Measurements from ENCODE around the gene ROM1.
"Not testable (repeated sequence)": the region's sequence is repeated elsewhere in the genome, so short reads cannot be mapped to it uniquely, and the experiment has no call there.

ROM1 gene

DNA sequence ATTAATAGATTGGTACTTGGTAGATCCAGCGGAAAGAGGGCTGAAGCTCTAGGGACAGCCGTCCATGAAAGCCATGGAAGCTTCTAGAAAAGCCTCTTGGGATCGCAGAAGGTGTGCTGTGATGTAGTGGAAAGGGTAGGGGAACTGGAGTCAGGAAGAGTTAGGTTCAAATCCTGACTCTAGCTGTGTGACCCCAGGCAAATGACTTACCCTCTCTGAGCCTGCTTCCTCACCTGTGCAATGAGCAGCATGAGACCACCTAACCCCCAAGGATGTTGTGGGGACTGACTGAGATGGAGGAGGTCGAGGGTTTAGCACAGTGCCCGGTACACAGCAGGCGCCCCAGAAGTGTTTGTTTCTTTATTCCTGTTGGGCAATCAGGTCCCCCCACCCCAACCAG is 2.7 kb upstream of the ROM1 start:
- peak overlapping the region; percentile 8 to 89 (median 74); a peak in 16 of 20 replicates for H3K4me3 ChIP-seq
- peaks cover 0 to 28% (median 0%) of the 10 kb centered on the region in 11 experiments; a peak in 3 of 22 replicates for H4K20me1 ChIP-seq
- H3K27me3 ChIP-seq = no peaks in the 10 kb centered on the region
- peak overlapping the region in 9 of 11 experiments; percentile 72 to 91 (median 84); a peak in 15 of 22 replicates for H3K27ac ChIP-seq
- peaks cover 14 to 66% (median 35%) of the 10 kb centered on the region in 11 experiments for H3K36me3 ChIP-seq
- no peaks in the 10 kb centered on the region for H3K9me3 ChIP-seq (replicated peaks in 1 of 11)
- no peak for TF ChIP-seq Cebpa-rat (IDR thresholded peaks at IDR 0.05)
- H3K9ac ChIP-seq = peak overlapping the region; percentile 84 to 94 (median 90)
- peaks cover 53 to 81% (median 58%) of the 10 kb centered on the region in 10 experiments for H3K4me1 ChIP-seq
- H3K4me2 ChIP-seq = peak overlapping the region; percentile 91 to 100 (median 98)

DNA sequence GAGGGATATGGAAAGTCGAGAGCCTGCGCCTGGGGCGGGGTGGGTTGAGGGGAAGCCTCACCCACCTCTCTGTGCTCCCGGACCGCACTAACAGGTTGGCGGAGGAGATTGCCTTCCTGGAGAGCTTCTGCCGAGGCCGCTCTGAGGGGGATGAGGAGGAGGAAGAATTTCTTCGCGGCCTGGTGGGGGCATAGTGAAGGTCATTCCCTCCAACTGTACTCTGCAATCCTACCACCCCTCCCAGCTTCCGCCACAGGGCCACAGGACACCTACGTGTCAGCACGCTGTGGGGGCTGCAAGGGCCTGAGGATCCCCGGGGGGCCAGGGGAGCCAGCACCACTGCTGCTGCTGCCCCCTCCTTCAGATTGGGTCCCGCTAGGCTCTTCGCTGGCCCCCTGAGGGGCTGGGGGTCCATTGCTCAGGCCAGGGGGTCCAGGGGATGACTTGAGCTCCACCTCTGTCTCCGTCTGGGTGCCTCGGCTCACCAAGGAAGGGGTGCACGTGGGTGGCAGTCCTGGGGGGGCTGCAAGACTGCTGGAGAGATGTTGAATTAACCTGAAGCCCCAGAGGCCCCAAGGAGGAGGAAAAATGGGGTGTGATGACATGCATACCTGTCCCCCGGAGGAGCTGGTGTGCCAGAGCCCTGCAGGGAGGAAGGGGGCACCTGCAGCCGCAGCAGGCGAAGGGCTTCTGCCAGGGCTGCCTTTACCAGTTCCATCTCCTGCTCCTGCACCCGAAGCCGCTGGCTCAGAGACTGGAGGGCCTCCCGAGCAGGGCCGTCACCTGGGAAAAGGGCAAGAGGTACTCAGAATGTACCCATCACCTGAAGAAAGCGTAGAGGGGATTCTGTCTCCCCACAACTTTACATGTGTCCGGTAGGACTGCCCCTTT is 2.0 kb upstream of the ROM1 start:
- peak overlapping the region; percentile 84 to 94 (median 90) for H3K9ac ChIP-seq
- H3K27ac ChIP-seq = peak overlapping the region; percentile 72 to 91 (median 83)

DNA sequence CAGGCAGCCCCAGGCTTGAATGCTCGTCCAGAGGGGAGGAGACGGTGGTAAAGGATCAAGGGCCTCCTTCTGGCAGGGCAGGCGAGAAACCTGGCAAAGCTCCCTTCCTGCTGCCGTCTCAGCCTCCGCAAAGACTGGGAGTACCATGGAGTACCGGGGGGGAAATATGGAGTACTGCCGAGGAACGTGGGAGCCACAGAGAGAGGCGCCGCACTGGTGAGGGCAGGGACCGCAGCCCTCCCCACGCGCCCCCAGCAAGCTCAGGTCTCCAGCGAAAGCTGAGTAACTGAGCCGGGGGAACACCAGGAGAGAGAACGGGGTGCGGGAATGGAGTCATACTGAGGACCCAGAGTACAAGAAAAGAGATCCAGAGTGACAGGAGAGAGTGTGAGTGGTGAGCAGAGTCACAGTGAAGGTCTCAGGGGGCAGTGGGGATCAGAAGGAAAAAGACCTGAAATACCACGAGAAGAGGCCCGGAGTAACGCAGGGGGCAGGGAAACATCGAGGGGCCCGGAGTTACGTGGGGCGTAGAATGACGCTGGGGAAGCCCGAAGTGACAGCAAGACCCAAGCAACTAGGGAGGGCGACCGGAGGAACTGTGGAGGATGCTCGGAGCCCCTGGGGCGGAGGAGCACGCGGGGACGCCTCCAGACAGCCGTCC is 1.2 kb upstream of the ROM1 start:
- peaks cover 51 to 73% (median 55%) of the 10 kb centered on the region in 10 experiments for H3K4me1 ChIP-seq
- H3K9ac ChIP-seq = peak overlapping the region; percentile 84 to 94 (median 90)
- H3K36me3 ChIP-seq = peaks cover 10 to 66% (median 29%) of the 10 kb centered on the region in 11 experiments
- H4K20me1 ChIP-seq = peaks cover 0 to 21% (median 0%) of the 10 kb centered on the region in 11 experiments; a peak in 2 of 22 replicates
- TF ChIP-seq Cebpa-rat (IDR thresholded peaks at IDR 0.05) = no peak
- no peaks in the 10 kb centered on the region for H3K9me3 ChIP-seq (replicated peaks in 1 of 11)
- peak overlapping the region; percentile 72 to 91 (median 83) for H3K27ac ChIP-seq
- no peaks in the 10 kb centered on the region for H3K27me3 ChIP-seq
- peak overlapping the region; percentile 69 to 89 (median 74) for H3K4me3 ChIP-seq
- peak overlapping the region; percentile 91 to 100 (median 98) for H3K4me2 ChIP-seq

More for the DNA sequence above, 2.0 kb upstream of the ROM1 start:
- H3K4me3 ChIP-seq = peak overlapping the region; percentile 69 to 89 (median 74)
- no peak for TF ChIP-seq Cebpa-rat (IDR thresholded peaks at IDR 0.05)
- no peaks in the 10 kb centered on the region for H3K27me3 ChIP-seq
- peaks cover 8 to 66% (median 29%) of the 10 kb centered on the region in 11 experiments; a peak in 21 of 22 replicates for H3K36me3 ChIP-seq
- peaks cover 0 to 22% (median 0%) of the 10 kb centered on the region in 11 experiments; a peak in 3 of 22 replicates for H4K20me1 ChIP-seq
- H3K9me3 ChIP-seq (replicated peaks in 1 of 11) = no peaks in the 10 kb centered on the region
- peaks cover 51 to 79% (median 56%) of the 10 kb centered on the region in 10 experiments for H3K4me1 ChIP-seq
- H3K4me2 ChIP-seq = peak overlapping the region; percentile 91 to 100 (median 98)

DNA sequence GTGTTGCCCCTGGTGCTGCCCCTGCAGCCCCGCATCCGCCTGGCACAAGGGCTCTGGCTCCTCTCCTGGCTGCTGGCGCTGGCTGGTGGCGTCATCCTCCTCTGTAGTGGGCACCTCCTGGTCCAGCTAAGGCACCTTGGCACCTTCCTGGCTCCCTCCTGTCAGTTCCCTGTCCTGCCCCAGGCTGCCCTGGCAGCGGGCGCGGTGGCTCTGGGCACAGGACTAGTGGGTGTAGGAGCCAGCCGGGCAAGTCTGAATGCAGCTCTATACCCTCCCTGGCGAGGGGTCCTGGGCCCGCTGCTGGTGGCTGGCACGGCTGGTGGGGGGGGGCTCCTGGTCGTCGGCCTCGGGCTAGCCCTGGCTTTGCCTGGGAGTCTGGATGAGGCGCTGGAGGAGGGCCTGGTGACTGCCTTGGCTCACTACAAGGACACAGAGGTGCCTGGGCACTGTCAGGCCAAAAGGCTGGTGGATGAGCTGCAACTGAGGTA is 278 bp downstream of the ROM1 start:
- H3K4me2 ChIP-seq = peak overlapping the region in 7 of 11 experiments; percentile 31 to 100 (median 60); a peak in 7 of 22 replicates
- peak overlapping the region in 10 of 11 experiments; percentile 9 to 91 (median 84); a peak in 19 of 22 replicates for H3K27ac ChIP-seq
- H3K9me3 ChIP-seq (replicated peaks in 1 of 11) = no peaks in the 10 kb centered on the region
- peak overlapping the region in 2 of 10 experiments; percentile 72 to 81; a peak in 2 of 20 replicates for H3K4me3 ChIP-seq
- H3K4me1 ChIP-seq = peaks cover 36 to 58% (median 41%) of the 10 kb centered on the region in 10 experiments
- peaks cover 0 to 12% (median 0%) of the 10 kb centered on the region in 11 experiments; a peak in 2 of 22 replicates for H4K20me1 ChIP-seq
- peak overlapping the region in 9 of 11 experiments; percentile 31 to 91 (median 88); a peak in 15 of 22 replicates for H3K9ac ChIP-seq
- TF ChIP-seq Cebpa-rat (IDR thresholded peaks at IDR 0.05) = no peak
- no peaks in the 10 kb centered on the region for H3K27me3 ChIP-seq
- H3K36me3 ChIP-seq = peaks cover 15 to 65% (median 30%) of the 10 kb centered on the region in 11 experiments

DNA sequence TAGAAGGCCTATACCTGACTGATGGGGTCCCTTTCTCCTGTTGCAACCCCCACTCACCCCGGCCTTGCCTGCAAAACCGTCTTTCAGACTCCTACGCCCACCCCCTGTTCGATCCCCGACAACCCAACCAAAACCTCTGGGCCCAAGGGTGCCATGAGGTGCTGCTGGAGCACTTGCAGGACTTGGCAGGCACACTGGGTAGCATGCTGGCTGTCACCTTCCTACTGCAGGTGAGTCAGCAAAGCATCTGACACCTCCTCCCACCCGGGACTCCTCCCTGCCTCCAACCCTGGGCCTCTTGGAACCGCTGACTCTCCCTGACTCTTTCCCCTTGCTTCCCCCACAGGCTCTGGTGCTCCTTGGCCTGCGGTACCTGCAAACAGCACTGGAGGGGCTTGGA is 1.2 kb downstream of the ROM1 start:
- no peak for TF ChIP-seq Cebpa-rat (IDR thresholded peaks at IDR 0.05)
- peaks cover 0 to 8% (median 0%) of the 10 kb centered on the region in 11 experiments; a peak in 2 of 22 replicates for H4K20me1 ChIP-seq
- H3K27me3 ChIP-seq = no peaks in the 10 kb centered on the region
- peak overlapping the region in 4 of 11 experiments; percentile 21 to 37 (median 30); a peak in 1 of 22 replicates for H3K9ac ChIP-seq
- H3K27ac ChIP-seq = peak overlapping the region in 4 of 11 experiments; percentile 7 to 91 (median 84); a peak in 4 of 22 replicates
- H3K9me3 ChIP-seq (replicated peaks in 1 of 11) = no peaks in the 10 kb centered on the region
- H3K4me3 ChIP-seq = no peak overlapping the region
- peak overlapping the region in 1 of 11 experiments; percentile 1; a peak in 1 of 22 replicates for H3K4me2 ChIP-seq
- peaks cover 12 to 56% (median 30%) of the 10 kb centered on the region in 11 experiments; a peak in 21 of 22 replicates for H3K36me3 ChIP-seq
- H3K4me1 ChIP-seq = peaks cover 28 to 53% (median 35%) of the 10 kb centered on the region in 10 experiments

DNA sequence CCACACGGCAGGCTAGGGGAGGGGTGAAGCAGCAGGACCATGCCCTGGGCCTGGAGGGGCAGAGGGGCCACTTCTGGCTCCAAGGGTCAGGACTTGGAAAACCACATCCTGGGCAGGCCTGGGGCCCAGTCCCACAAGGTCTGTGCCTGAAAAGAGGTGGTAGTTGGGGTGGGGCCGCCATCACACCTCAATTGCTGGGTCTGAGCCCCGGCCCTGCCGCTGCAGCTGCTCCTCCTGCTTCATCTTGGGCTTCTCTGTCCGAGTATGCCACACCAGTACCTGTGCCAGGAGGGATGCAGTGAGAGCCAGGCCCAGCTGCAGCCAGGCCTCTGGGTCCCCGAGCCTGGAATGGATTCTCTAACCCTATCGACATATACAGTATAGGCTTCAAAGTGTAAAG is 2.5 kb downstream of the ROM1 start:
- Histone ChIP-seq H3K27ac (peak overlapping the region in 4 of 11 experiments; percentile 13 to 82 (median 17); a peak in 1 of 22 replicates), H4K20me1 (peaks cover 0 to 8% (median 0%) of the 10 kb centered on the region in 11 experiments; a peak in 2 of 22 replicates), H3K9ac (peak overlapping the region in 7 of 11 experiments; percentile 21 to 44 (median 34); a peak in 6 of 22 replicates), H3K4me3 (no peak overlapping the region), H3K4me2 (peak overlapping the region in 2 of 11 experiments; percentile 3 to 26; a peak in 1 of 22 replicates), H3K36me3 (peaks cover 10 to 44% (median 26%) of the 10 kb centered on the region in 11 experiments; a peak in 20 of 22 replicates), H3K27me3 (no peaks in the 10 kb centered on the region), H3K4me1 (peaks cover 26 to 53% (median 35%) of the 10 kb centered on the region in 10 experiments), H3K9me3 (replicated peaks in 1 of 11) (no peaks in the 10 kb centered on the region)
- TF ChIP-seq Cebpa-rat (IDR thresholded peaks at IDR 0.05) = no peak

DNA sequence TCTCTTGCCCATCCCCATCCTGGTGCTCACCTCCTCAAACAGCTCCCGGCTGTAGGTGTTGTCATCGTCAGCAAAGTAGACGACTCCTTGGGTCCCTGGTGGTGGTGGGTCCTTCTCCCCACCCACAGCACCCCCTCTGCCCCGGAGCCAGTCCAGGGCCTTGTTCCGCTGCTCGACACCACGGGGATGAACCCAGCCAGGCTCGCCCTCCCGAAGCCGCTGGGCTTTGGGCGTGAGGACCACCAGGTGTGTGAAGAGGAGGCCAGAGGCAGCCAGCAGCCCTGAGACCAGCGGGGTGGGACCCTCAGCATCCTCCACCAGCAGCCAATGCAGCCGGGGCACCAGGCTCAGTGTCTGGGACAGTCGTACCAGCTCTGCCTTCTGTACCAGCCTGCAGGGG is 3.9 kb downstream of the ROM1 start:
- Histone ChIP-seq H3K4me1 (peaks cover 21 to 49% (median 30%) of the 10 kb centered on the region in 10 experiments), H3K36me3 (peaks cover 10 to 41% (median 26%) of the 10 kb centered on the region in 11 experiments; a peak in 20 of 22 replicates), H3K9ac (0 out of 22 replicates have a peak overlapping the region, but pooled peaks of 4 of the 11 experiments have one; percentile 4 to 17 (median 10))
- H3K27me3 ChIP-seq; H3K9me3 ChIP-seq (replicated peaks in 1 of 11); H3K4me2 ChIP-seq; H3K27ac ChIP-seq; H3K4me3 ChIP-seq; H4K20me1 ChIP-seq: not testable (repeated sequence)

DNA sequence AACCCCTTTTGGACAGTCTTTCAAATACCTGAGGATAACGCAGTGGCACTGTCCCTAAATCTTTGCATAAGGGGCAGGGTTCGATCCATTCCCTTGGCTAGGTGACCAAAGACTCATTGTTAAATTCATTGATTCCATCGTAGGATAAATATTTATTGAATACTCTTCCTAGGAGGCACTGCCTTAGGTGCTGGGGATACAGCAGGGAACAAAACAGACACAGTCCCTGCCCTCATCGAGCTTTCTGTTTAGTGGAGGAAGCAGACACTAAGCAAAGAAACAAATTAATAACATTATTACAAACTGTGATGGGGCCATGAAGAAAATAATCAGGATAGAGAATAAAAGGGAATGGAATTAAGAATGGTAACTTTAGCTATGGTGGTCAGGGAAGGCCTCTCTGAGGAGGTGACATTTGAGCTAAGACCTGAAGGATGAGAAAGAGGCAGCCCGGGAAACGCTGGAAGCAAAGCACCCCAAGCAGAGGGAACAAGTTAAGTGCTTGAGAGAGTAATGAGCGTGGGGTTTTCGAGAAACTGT is 8.0 kb downstream of the ROM1 start:
- H3K36me3 ChIP-seq = peaks cover 24 to 54% (median 35%) of the 10 kb centered on the region in 11 experiments
- H3K4me3 ChIP-seq = peak overlapping the region; percentile 68 to 89 (median 79)
- peaks cover 48 to 67% (median 56%) of the 10 kb centered on the region in 10 experiments for H3K4me1 ChIP-seq
- H3K9ac ChIP-seq = peak overlapping the region; percentile 79 to 95 (median 86)
- H3K27ac ChIP-seq = peak overlapping the region; percentile 59 to 92 (median 85); a peak in 21 of 22 replicates
- no peaks in the 10 kb centered on the region for H3K9me3 ChIP-seq (replicated peaks in 1 of 11)
- H3K4me2 ChIP-seq = peak overlapping the region; percentile 76 to 98 (median 93)
- TF ChIP-seq Cebpa-rat (IDR thresholded peaks at IDR 0.05) = no peak
- 0 out of 22 replicates have a peak, but pooled peaks cover 0 to 10% (median 0%) of the 10 kb centered on the region in 11 experiments for H4K20me1 ChIP-seq
- H3K27me3 ChIP-seq = no peaks in the 10 kb centered on the region

Data from BLaER1 treated with 17β-estradiol and CSF1 and Interleukin-3, amounts not matched to agents 10 nM and 100 nM (cell line).